GM10266 (cell line): ENCODE measurements around the gene RELT.

Source experiments
- DNase-seq: peaks from one replicate; pipeline ENCODE4 v3.0.0; 2012; ENCODE audit errors: extremely low spot score
- TF ChIP-seq, protein P1 (sequence below): IDR thresholded peaks from 2 replicates; pipeline ENCODE4 v1.5.1; 2012; ENCODE audit warnings: mild to moderate bottlenecking, low read depth; ENCODE audit not compliant: control insufficient read depth, insufficient read depth; ENCODE audit errors: missing control alignments

The RELT gene

DNA sequence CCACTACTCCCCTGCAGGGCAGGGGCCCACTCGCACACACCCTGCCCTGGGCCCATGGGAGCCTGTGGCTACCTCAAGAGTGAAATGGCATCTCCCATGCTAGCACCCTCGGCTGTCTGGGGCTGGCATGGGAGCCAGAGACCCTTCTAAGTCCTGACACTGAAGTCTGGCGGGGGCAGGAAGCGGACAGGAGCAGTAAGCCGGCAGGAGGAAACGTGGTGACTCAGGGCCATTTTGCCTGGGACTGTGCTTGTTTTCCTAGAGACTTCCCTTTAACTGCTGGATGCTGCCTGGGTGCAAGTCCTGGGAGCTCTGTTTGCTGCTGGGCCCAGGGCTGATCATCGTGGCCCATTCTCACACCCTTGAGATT is 16.8 kb downstream of the RELT start:
- TF ChIP-seq, protein P1, sequence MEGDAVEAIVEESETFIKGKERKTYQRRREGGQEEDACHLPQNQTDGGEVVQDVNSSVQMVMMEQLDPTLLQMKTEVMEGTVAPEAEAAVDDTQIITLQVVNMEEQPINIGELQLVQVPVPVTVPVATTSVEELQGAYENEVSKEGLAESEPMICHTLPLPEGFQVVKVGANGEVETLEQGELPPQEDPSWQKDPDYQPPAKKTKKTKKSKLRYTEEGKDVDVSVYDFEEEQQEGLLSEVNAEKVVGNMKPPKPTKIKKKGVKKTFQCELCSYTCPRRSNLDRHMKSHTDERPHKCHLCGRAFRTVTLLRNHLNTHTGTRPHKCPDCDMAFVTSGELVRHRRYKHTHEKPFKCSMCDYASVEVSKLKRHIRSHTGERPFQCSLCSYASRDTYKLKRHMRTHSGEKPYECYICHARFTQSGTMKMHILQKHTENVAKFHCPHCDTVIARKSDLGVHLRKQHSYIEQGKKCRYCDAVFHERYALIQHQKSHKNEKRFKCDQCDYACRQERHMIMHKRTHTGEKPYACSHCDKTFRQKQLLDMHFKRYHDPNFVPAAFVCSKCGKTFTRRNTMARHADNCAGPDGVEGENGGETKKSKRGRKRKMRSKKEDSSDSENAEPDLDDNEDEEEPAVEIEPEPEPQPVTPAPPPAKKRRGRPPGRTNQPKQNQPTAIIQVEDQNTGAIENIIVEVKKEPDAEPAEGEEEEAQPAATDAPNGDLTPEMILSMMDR, result no peak
- DNase-seq, result no peak

DNA sequence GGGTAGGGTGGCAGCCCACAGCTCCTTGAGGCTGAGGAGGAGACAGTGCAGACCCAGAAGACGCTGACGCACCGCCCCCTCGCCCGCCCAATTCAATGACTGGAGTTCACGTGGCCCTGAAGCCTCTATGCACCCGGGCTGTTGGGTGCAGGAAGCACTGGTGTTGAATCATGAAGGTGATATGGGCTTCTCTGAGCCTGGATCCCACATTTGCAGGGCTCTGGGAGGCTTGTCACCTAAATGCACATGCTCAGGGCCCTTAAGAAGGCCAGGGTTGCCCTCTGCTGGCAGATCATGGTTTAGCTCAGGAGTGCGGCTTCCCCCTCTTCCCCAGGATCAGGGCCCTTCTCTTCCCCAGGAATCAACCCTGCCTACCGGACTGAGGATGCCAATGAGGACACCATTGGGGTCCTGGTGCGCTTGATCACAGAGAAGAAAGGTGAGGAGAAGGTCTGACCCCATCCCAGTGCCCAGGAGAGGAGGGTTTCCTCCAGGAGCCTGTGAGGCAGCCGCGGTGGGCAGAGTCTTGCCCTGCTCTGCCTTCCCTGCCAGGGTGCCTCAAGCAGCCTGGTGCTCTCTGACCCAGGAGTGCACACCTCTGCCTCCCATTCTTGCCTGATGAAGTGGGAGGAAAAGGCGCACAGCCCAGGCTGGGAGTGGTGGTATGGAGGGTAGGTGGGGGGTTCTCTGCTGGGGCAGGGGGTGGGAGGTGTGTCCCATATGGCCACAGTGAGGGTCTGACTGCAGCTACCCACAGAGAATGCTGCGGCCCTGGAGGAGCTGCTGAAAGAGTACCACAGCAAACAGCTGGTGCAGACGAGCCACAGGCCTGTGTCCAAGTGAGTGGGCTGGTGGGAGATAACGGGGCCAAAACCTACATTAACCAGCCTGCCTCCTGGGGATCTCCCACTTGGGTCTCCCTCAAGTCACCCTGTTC is 17.5 kb downstream of the RELT start:
- TF ChIP-seq, protein P1, result peak; percentile 71
- peak; percentile 88 for DNase-seq

DNA sequence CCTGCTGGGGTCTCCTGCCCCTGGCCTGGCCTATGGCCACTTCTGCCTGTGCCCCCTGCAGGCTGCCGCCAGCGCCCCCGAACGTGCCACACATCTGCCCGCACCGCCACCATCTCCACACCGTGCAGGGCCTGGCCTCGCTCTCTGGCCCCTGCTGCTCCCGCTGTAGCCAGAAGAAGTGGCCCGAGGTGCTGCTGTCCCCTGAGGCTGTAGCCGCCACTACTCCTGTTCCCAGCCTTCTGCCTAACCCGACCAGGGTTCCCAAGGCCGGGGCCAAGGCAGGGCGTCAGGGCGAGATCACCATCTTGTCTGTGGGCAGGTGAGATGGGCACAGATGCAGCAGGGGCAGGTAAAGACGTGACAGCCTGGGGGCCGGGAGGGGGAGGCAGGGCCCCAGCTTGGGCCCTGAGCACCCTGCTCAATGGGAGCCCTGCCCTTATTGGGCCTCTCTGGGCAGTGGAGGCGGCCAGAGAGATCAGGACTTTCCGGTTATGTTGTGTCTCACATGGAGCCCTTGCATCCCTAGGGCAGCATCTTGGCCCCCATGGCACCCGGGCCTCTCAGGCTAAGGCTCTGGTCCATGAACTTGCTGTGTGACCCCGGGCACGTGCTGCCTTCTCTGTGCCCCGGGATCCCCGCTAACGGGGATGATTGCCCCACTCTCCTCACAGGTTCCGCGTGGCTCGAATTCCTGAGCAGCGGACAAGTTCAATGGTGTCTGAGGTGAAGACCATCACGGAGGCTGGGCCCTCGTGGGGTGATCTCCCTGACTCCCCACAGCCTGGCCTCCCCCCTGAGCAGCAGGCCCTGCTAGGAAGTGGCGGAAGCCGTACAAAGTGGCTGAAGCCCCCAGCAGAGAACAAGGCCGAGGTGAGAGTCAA is 18.5 kb downstream of the RELT start:
- TF ChIP-seq, protein P1, result no peak
- DNase-seq, result no peak

DNA sequence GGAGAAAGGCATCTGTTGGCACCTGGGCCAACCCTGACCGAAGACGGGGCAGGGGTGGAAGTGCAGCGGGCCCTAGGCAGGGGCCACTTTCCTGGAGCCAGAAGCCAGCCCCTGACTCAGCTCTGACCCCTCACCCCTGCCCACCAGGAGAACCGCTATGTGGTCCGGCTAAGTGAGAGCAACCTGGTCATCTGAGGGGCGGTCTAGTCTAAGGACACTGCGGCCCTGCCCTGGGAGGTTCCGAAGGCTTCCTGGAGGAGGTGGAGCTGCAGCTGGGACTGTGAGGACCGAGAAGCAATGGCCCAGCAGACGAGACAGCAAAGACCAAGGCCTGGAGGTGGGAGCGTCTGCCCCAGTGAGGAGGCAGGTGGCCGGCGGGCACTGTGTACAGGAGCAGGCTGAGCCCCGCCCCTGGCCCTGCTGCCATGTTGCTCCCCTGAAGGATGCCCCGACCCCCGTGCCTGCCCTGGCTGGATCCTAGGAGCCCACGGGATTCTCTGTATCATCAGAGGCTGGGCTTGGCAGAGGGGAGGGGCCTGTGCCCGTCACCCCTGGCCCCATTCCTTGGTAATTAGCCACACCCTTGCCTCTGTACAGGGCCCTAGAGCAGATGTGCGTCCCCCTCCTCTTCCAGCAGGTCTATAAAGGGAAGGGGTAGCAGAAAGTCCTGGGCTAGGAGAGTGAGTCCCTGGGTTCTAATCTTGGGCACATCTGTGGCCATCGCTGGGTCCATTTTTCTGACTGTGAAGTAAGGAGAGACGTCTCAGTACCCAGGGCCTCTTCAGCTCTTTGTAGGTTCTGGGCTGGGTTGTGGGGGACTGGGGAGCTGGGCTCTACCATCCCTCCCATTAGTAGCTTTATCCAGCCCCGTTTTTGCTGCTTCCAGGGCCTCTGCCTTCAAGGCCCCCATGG is 19.4 kb downstream of the RELT start:
- TF ChIP-seq, protein P1, result no peak
- DNase-seq, result no peak

DNA sequence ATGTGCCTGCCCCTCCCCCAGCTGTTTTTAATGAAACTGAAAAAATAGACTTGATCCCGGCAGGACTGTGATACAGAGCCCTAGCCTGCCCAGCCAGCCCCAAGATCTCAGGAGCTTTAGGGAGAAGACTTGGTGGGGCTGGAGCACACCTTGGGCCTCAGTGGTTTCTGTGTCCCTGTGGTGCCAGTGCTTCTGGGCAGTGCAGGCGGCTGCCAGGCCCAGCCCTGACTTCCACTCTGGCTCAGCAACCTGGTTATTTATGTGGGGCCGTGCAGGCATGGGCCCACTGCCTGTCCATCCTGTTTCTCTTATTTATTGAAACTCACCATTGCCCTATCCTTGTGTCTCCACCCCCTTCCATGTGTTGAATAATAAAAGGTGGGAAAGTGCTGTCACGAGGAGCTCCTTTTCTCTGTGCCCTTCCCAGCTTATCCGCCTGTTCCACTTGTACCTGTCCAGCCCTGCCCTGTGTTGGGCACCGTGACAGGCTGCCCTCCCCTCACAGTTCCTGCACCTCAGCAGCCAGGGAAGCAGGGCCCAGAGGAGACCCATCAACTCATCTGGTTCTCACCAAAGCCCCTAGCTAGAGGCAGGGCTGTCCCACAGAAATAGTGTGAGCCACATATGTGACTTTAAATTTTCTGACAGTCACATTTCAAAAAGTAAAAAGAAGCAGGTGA is 20.2 kb downstream of the RELT start:
- TF ChIP-seq, protein P1, result no peak
- DNase-seq, result no peak

DNA sequence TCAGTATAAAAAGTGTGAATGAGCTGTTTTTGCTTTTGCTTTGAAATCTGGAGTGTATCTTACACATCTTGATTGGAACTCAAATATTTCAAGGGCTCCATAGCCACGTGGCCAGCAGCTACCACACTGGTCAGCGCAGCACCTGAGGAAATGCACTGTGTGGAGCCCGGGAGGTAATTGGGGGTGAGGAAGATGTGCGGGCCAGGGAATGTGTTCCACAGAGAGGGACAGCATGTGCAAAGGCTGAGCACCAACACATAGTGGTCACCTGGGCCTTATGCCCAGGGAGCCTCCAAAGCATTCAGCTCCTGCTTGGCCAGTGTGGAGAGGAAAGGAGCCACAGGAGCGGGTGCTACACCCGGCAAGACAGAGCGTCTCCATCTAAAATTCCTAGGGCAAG is 20.8 kb downstream of the RELT start:
- DNase-seq, result no peak
- TF ChIP-seq, protein P1, result no peak
